ENCODE results near the gene PFKFB3. TPM values are rescaled to one million over a fixed set of nuclear protein-coding genes. Genes with fewer than 3 reads are reported as not detected.

Gene PFKFB3
- total and polyA plus RNA-seq, 2 of the 13 experiments (the other 11 are each of a cell fraction or from before 2014, with no cell fraction given), result 1.2 to 13.3 TPM

DNA sequence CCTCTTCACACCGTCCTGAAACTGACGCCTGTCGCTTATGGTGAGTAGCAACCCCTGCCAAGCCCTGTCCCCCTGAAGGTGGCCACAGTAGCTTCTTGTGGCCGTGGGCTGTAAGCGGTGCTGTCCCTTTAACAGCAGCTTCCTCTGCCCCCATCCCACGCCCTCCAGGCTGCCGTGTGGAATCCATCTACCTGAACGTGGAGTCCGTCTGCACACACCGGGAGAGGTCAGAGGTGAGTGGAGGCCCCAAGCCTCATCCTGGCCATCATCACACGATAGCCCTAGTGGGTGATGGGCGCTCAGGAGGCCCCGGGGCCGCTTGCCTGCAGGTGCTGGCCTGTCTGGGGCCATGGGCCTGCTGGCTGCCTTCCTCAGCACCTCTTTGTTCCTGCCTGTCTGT is 21.2 kb downstream of the PFKFB3 start:
- H3K4me3 ChIP-seq (replicated peaks in 1 of 3; ENCODE audit: insufficient read depth in 1 of 3, low read depth in 2 of 3, low read length in 3 of 3), result no peak overlapping the region
- CTCF ChIA-PET (ENCODE audit: low intra/inter-chr PET ratio, low total read pairs), result no interaction called here
- no peaks in the 10 kb centered on the region for H3K9me3 ChIP-seq (ENCODE audit: low read length)
- FAIRE-seq (no peak), DNase-seq (ENCODE audit: low spot score) (no peak), ATAC-seq (no peak)
- H3K27me3 ChIP-seq (ENCODE audit: control insufficient read depth in 1 of 2, insufficient read depth in 2 of 2, low read length in 2 of 2), result no peaks in the 10 kb centered on the region
- POLR2A ChIA-PET, result no interaction called here
- BruUV-seq (replicated peaks), result no TSS peak
- H3K36me3 ChIP-seq (replicated peaks in 1 of 2; ENCODE audit: control insufficient read depth in 1 of 2, insufficient read depth in 2 of 2, low read length in 2 of 2), result peaks cover 40 to 69% of the 10 kb centered on the region in 2 experiments; a peak in 4 of 5 replicates
- H3K4me2 ChIP-seq (ENCODE audit: low read depth, low read length), result no peak overlapping the region
- H3K27ac ChIP-seq (ENCODE audit: extremely low read length, insufficient read depth, low read length), result no peak overlapping the region
- WGBS (ENCODE audit: low lambda C conversion rate), result 93% methylated on average over 9 of the region's 14 CpGs
- H3K4me1 ChIP-seq (ENCODE audit: insufficient read depth, low read length), result no peaks in the 10 kb centered on the region
- intact Hi-C loops (cut with micrococcal nuclease; ENCODE audit: unreplicated experiment), result no loop called here
- H4K20me1 ChIP-seq (ENCODE audit: insufficient read depth, low read length), result no peaks in the 10 kb centered on the region
- no peak overlapping the region for H2AFZ ChIP-seq (ENCODE audit: low read length)
- in situ Hi-C loops (cut with HindIII; ENCODE audit: extremely low pct_ligation_motif_present, low pct_unique_long_range_greater_than_20kb), result no loop called here
- no peak overlapping the region for H3K9ac ChIP-seq (ENCODE audit: insufficient read depth, low read depth, low read length)
- H3K79me2 ChIP-seq (ENCODE audit: insufficient read depth, low read length), result no peaks in the 10 kb centered on the region
- TF ChIP-seq ZNF292 (CRISPR knock-in tag; IDR thresholded peaks at IDR 0.05; ENCODE audit: borderline replicate concordance, low read depth), result no peak
- TF ChIP-seq, protein P1, sequence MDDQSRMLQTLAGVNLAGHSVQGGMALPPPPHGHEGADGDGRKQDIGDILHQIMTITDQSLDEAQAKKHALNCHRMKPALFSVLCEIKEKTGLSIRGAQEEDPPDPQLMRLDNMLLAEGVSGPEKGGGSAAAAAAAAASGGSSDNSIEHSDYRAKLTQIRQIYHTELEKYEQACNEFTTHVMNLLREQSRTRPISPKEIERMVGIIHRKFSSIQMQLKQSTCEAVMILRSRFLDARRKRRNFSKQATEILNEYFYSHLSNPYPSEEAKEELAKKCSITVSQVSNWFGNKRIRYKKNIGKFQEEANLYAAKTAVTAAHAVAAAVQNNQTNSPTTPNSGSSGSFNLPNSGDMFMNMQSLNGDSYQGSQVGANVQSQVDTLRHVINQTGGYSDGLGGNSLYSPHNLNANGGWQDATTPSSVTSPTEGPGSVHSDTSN (CRISPR knock-in tag; IDR thresholded peaks at IDR 0.05; ENCODE audit: borderline replicate concordance), result no peak
- TF ChIP-seq MBNL3 (CRISPR knock-in tag; conservative IDR thresholded peaks at IDR 0.05), result no peak
- TF ChIP-seq ELF4 (CRISPR knock-in tag; IDR thresholded peaks at IDR 0.05; ENCODE audit: borderline replicate concordance), result no peak
- no peak for TF ChIP-seq ZNF598 (CRISPR knock-in tag; IDR thresholded peaks at IDR 0.05; ENCODE audit: borderline replicate concordance)
- no peak for TF ChIP-seq STAG1 (CRISPR knock-in tag; IDR thresholded peaks at IDR 0.05)
- TF ChIP-seq RBFOX2 (IDR thresholded peaks at IDR 0.05; ENCODE audit: low read depth, low read length), result no peak
- TF ChIP-seq, protein P2, sequence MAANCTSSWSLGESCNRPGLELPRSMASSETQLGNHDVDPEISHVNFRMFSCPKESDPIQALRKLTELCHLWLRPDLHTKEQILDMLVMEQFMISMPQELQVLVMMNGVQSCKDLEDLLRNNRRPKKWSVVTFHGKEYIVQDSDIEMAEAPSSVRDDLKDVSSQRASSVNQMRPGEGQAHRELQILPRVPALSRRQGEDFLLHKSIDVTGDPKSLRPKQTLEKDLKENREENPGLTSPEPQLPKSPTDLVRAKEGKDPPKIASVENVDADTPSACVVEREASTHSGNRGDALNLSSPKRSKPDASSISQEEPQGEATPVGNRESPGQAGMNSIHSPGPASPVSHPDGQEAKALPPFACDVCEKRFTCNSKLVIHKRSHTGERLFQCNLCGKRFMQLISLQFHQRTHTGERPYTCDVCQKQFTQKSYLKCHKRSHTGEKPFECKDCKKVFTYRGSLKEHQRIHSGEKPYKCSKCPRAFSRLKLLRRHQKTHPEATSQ (CRISPR knock-in tag; IDR thresholded peaks at IDR 0.05; ENCODE audit: borderline replicate concordance), result no peak
- TF ChIP-seq, protein P3, sequence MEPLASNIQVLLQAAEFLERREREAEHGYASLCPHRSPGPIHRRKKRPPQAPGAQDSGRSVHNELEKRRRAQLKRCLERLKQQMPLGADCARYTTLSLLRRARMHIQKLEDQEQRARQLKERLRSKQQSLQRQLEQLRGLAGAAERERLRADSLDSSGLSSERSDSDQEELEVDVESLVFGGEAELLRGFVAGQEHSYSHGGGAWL (CRISPR knock-in tag; IDR thresholded peaks at IDR 0.05), result no peak
- TF ChIP-seq HNF4A (CRISPR knock-in tag; IDR thresholded peaks at IDR 0.05), result no peak
- no peak for TF ChIP-seq EEA1 (CRISPR knock-in tag; IDR thresholded peaks at IDR 0.05; ENCODE audit: borderline replicate concordance)
- no peak for TF ChIP-seq THAP11 (CRISPR knock-in tag; IDR thresholded peaks at IDR 0.05)
- TF ChIP-seq, protein P4, sequence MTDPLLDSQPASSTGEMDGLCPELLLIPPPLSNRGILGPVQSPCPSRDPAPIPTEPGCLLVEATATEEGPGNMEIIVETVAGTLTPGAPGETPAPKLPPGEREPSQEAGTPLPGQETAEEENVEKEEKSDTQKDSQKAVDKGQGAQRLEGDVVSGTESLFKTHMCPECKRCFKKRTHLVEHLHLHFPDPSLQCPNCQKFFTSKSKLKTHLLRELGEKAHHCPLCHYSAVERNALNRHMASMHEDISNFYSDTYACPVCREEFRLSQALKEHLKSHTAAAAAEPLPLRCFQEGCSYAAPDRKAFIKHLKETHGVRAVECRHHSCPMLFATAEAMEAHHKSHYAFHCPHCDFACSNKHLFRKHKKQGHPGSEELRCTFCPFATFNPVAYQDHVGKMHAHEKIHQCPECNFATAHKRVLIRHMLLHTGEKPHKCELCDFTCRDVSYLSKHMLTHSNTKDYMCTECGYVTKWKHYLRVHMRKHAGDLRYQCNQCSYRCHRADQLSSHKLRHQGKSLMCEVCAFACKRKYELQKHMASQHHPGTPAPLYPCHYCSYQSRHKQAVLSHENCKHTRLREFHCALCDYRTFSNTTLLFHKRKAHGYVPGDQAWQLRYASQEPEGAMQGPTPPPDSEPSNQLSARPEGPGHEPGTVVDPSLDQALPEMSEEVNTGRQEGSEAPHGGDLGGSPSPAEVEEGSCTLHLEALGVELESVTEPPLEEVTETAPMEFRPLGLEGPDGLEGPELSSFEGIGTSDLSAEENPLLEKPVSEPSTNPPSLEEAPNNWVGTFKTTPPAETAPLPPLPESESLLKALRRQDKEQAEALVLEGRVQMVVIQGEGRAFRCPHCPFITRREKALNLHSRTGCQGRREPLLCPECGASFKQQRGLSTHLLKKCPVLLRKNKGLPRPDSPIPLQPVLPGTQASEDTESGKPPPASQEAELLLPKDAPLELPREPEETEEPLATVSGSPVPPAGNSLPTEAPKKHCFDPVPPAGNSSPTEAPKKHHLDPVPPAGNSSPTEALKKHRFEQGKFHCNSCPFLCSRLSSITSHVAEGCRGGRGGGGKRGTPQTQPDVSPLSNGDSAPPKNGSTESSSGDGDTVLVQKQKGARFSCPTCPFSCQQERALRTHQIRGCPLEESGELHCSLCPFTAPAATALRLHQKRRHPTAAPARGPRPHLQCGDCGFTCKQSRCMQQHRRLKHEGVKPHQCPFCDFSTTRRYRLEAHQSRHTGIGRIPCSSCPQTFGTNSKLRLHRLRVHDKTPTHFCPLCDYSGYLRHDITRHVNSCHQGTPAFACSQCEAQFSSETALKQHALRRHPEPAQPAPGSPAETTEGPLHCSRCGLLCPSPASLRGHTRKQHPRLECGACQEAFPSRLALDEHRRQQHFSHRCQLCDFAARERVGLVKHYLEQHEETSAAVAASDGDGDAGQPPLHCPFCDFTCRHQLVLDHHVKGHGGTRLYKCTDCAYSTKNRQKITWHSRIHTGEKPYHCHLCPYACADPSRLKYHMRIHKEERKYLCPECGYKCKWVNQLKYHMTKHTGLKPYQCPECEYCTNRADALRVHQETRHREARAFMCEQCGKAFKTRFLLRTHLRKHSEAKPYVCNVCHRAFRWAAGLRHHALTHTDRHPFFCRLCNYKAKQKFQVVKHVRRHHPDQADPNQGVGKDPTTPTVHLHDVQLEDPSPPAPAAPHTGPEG (CRISPR knock-in tag; IDR thresholded peaks at IDR 0.05), result no peak
- TF ChIP-seq U2AF1 (optimal IDR thresholded peaks at IDR 0.05; ENCODE audit: low read depth, low read length), result no peak
- no peak for TF ChIP-seq ZNF720 (CRISPR knock-in tag; IDR thresholded peaks at IDR 0.05)
- no peak for TF ChIP-seq BRCA1 (CRISPR knock-in tag; IDR thresholded peaks at IDR 0.05)
- no peak for TF ChIP-seq ETV5 (CRISPR knock-in tag; IDR thresholded peaks at IDR 0.05; ENCODE audit: borderline replicate concordance)
- TF ChIP-seq PAF1 (CRISPR knock-in tag; IDR thresholded peaks at IDR 0.05), result no peak
